ENCODE data around the gene ERCC6L2.

ERCC6L2 gene

GRCh38 chr9:95875305-95876137, at the start of gene ERCC6L2:
Gene ERCC6L2 (plus strand): TSS chr9:95875691. CDS start chr9:95876039, 348 bp downstream.
- Histone ChIP-seq H3K9me3 (ENCODE audit: control insufficient read depth, insufficient read depth, low read length) (no peaks in the 10 kb centered on the region), H3K9ac (ENCODE audit: low read depth, low read length) (peak within 1 kb of the TSS; percentile 95), H3K27ac (ENCODE audit: low read depth, low read length) (no peak within 1 kb of the TSS), H3K27me3 (ENCODE audit: control insufficient read depth, insufficient read depth, low read length) (no peaks in the 10 kb centered on the region), H3K4me1 (ENCODE audit: control insufficient read depth, insufficient read depth, low read length) (peaks cover 10% of the 10 kb centered on the region; the same call in 1 of the 2 replicates), H3K36me3 (ENCODE audit: control insufficient read depth, insufficient read depth, low read length) (no peaks in the 10 kb centered on the region), H3K4me3 (ENCODE audit: low read depth, low read length) (no peak within 1 kb of the TSS; the same call in 1 of the 2 replicates)

DNA sequence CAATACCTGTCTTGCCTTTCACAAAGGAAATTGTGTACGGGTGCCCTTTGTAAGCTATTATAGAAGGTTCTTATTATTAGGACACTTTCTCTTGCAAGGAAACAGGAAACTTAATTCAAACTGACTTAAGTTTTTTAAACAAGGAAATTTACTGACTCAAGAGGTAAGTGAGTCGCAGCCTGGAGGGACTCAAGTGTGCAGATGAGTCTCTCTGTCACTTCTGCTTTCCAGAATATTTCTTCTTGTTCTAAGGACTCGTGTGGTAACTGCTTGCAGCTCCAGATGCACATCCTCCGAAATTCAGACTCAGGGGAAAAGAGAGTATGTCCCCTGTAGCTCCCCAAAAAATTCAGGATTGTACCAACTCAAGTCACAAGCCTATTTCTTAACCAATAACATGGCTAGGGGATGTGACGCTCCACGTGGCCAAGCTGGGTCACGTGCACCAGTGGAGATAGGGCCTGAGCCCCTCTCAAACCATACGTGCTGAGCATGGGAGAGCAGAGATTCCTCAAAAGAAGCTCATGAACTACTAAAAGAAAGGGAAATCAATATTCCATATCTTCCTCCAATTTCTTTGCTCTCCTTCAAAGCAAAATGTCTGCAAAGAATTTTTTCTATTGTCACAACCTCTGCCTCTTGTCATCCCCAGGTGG, 49.2 kb upstream of the ERCC6L2 start:
- Histone ChIP-seq H3K27me3 (ENCODE audit: control insufficient read depth, insufficient read depth, low read length) (no peaks in the 10 kb centered on the region), H3K4me3 (ENCODE audit: low read depth, low read length) (no peak overlapping the region), H3K4me1 (ENCODE audit: control insufficient read depth, insufficient read depth, low read length) (0 out of 2 replicates have a peak, but pooled peaks cover 3% of the 10 kb centered on the region), H3K27ac (ENCODE audit: low read depth, low read length) (no peak overlapping the region), H3K9ac (ENCODE audit: low read depth, low read length) (no peak overlapping the region), H3K36me3 (ENCODE audit: control insufficient read depth, insufficient read depth, low read length) (no peaks in the 10 kb centered on the region), H3K9me3 (ENCODE audit: control insufficient read depth, insufficient read depth, low read length) (no peaks in the 10 kb centered on the region)

GRCh38 chr9:95830768-95831167, 44.7 kb upstream of the ERCC6L2 start:
- no peaks in the 10 kb centered on the region for H3K36me3 ChIP-seq (ENCODE audit: control insufficient read depth, insufficient read depth, low read length)
- H3K9me3 ChIP-seq (ENCODE audit: control insufficient read depth, insufficient read depth, low read length), result no peaks in the 10 kb centered on the region
- H3K4me1 ChIP-seq (ENCODE audit: control insufficient read depth, insufficient read depth, low read length), result 0 out of 2 replicates have a peak, but pooled peaks cover 1% of the 10 kb centered on the region
- no peak overlapping the region for H3K9ac ChIP-seq (ENCODE audit: low read depth, low read length)
- no peaks in the 10 kb centered on the region for H3K27me3 ChIP-seq (ENCODE audit: control insufficient read depth, insufficient read depth, low read length)
- no peak overlapping the region for H3K27ac ChIP-seq (ENCODE audit: low read depth, low read length)
- H3K4me3 ChIP-seq (ENCODE audit: low read depth, low read length), result no peak overlapping the region

GRCh38 chr9:95831810-95832209, 43.7 kb upstream of the ERCC6L2 start:
- Histone ChIP-seq H3K4me1 (ENCODE audit: control insufficient read depth, insufficient read depth, low read length) (no peaks in the 10 kb centered on the region), H3K36me3 (ENCODE audit: control insufficient read depth, insufficient read depth, low read length) (no peaks in the 10 kb centered on the region), H3K9ac (ENCODE audit: low read depth, low read length) (no peak overlapping the region), H3K27ac (ENCODE audit: low read depth, low read length) (no peak overlapping the region), H3K27me3 (ENCODE audit: control insufficient read depth, insufficient read depth, low read length) (no peaks in the 10 kb centered on the region), H3K4me3 (ENCODE audit: low read depth, low read length) (no peak overlapping the region), H3K9me3 (ENCODE audit: control insufficient read depth, insufficient read depth, low read length) (no peaks in the 10 kb centered on the region)

GRCh38 chr9:95833546-95834178, 41.8 kb upstream of the ERCC6L2 start:
- Histone ChIP-seq H3K27me3 (ENCODE audit: control insufficient read depth, insufficient read depth, low read length) (no peaks in the 10 kb centered on the region), H3K9ac (ENCODE audit: low read depth, low read length) (no peak overlapping the region), H3K4me3 (ENCODE audit: low read depth, low read length) (no peak overlapping the region), H3K4me1 (ENCODE audit: control insufficient read depth, insufficient read depth, low read length) (no peaks in the 10 kb centered on the region), H3K27ac (ENCODE audit: low read depth, low read length) (no peak overlapping the region), H3K9me3 (ENCODE audit: control insufficient read depth, insufficient read depth, low read length) (no peaks in the 10 kb centered on the region), H3K36me3 (ENCODE audit: control insufficient read depth, insufficient read depth, low read length) (no peaks in the 10 kb centered on the region)

DNA sequence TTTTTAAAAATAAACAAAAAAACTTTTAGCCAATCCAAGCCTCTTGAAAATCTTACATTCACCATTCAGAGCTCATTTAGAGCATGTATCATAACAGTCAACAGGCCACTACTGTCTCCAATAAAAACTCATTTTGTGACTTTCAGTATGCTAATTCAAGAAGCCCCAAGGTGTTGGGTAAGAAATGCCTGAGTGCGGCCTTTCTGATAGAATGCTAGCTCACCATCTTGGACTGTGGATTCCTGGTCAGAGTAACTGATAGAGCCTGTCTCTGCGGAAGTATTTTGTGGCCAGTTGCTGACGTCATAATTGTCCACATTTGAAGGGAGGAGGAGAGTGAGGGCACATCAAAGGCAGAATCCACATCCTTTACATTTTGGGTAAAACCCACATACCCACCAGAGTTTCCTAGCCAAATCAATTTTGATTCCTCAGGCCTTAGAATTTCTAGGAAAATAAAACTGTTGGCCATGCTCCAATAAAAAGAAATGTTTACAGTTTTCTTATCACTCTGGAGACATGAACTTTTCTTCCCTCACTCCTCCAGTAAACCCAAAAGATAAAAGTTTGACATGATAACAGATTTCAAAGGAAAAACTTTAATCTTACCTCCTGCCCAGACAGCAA, 41.1 kb upstream of the ERCC6L2 start:
- H3K4me1 ChIP-seq (ENCODE audit: control insufficient read depth, insufficient read depth, low read length), result no peaks in the 10 kb centered on the region
- no peak overlapping the region for H3K27ac ChIP-seq (ENCODE audit: low read depth, low read length)
- H3K27me3 ChIP-seq (ENCODE audit: control insufficient read depth, insufficient read depth, low read length), result no peaks in the 10 kb centered on the region
- H3K9ac ChIP-seq (ENCODE audit: low read depth, low read length), result no peak overlapping the region
- H3K4me3 ChIP-seq (ENCODE audit: low read depth, low read length), result no peak overlapping the region
- H3K9me3 ChIP-seq (ENCODE audit: control insufficient read depth, insufficient read depth, low read length), result no peaks in the 10 kb centered on the region
- H3K36me3 ChIP-seq (ENCODE audit: control insufficient read depth, insufficient read depth, low read length), result no peaks in the 10 kb centered on the region

DNA sequence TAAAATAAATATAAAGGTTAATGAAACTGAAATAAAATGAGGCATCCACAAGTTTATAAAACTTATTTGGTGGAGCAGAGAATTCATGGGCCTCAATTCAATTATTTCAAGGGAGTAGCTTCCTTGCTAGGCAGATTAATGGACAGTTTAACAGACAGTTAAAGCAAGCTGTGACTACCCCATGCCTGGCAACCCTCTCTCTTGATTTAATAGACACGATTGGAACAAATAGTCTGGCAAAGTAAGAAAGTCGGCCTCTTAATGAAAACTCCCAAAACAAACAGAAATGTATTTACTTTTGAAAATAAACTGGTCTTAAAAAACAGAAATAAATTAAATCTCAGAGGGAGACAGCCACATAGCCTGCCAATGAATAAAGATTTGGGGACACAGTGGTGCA, 40.1 kb upstream of the ERCC6L2 start:
- Histone ChIP-seq H3K9me3 (ENCODE audit: control insufficient read depth, insufficient read depth, low read length) (no peaks in the 10 kb centered on the region), H3K9ac (ENCODE audit: low read depth, low read length) (no peak overlapping the region), H3K27ac (ENCODE audit: low read depth, low read length) (no peak overlapping the region), H3K4me1 (ENCODE audit: control insufficient read depth, insufficient read depth, low read length) (no peaks in the 10 kb centered on the region), H3K36me3 (ENCODE audit: control insufficient read depth, insufficient read depth, low read length) (no peaks in the 10 kb centered on the region), H3K27me3 (ENCODE audit: control insufficient read depth, insufficient read depth, low read length) (no peaks in the 10 kb centered on the region), H3K4me3 (ENCODE audit: low read depth, low read length) (no peak overlapping the region)

GRCh38 chr9:95836072-95836471, 39.4 kb upstream of the ERCC6L2 start:
- Histone ChIP-seq H3K9me3 (ENCODE audit: control insufficient read depth, insufficient read depth, low read length) (no peaks in the 10 kb centered on the region), H3K9ac (ENCODE audit: low read depth, low read length) (no peak overlapping the region), H3K4me3 (ENCODE audit: low read depth, low read length) (no peak overlapping the region), H3K36me3 (ENCODE audit: control insufficient read depth, insufficient read depth, low read length) (no peaks in the 10 kb centered on the region), H3K27ac (ENCODE audit: low read depth, low read length) (no peak overlapping the region), H3K27me3 (ENCODE audit: control insufficient read depth, insufficient read depth, low read length) (no peaks in the 10 kb centered on the region), H3K4me1 (ENCODE audit: control insufficient read depth, insufficient read depth, low read length) (no peaks in the 10 kb centered on the region)

- H3K27me3 ChIP-seq (ENCODE audit: control insufficient read depth, insufficient read depth, low read length), result no peaks in the 10 kb centered on the region
- H3K4me1 ChIP-seq (ENCODE audit: control insufficient read depth, insufficient read depth, low read length), result no peaks in the 10 kb centered on the region
- no peak overlapping the region for H3K4me3 ChIP-seq (ENCODE audit: low read depth, low read length)
- H3K36me3 ChIP-seq (ENCODE audit: control insufficient read depth, insufficient read depth, low read length), result no peaks in the 10 kb centered on the region
- H3K9me3 ChIP-seq (ENCODE audit: control insufficient read depth, insufficient read depth, low read length), result no peaks in the 10 kb centered on the region
- H3K9ac ChIP-seq (ENCODE audit: low read depth, low read length), result no peak overlapping the region
- no peak overlapping the region for H3K27ac ChIP-seq (ENCODE audit: low read depth, low read length)
Measured at GRCh38 chr9:95839012-95839411, 36.5 kb upstream of the ERCC6L2 start.

GRCh38 chr9:95840074-95840473, 35.4 kb upstream of the ERCC6L2 start:
- Histone ChIP-seq H3K36me3 (ENCODE audit: control insufficient read depth, insufficient read depth, low read length) (no peaks in the 10 kb centered on the region), H3K4me3 (ENCODE audit: low read depth, low read length) (no peak overlapping the region), H3K9me3 (ENCODE audit: control insufficient read depth, insufficient read depth, low read length) (no peaks in the 10 kb centered on the region), H3K27me3 (ENCODE audit: control insufficient read depth, insufficient read depth, low read length) (no peaks in the 10 kb centered on the region), H3K27ac (ENCODE audit: low read depth, low read length) (no peak overlapping the region), H3K4me1 (ENCODE audit: control insufficient read depth, insufficient read depth, low read length) (no peaks in the 10 kb centered on the region), H3K9ac (ENCODE audit: low read depth, low read length) (no peak overlapping the region)
